ENCODE data around the gene DTNBP1. TPM values are rescaled to one million over a fixed set of nuclear protein-coding genes. Genes with fewer than 3 reads are reported as not detected.

The DTNBP1 gene
- total and polyA plus RNA-seq, 2 of the 4 experiments (the other 2 are of a cell fraction), result 4.8 to 18.7 TPM

DNA sequence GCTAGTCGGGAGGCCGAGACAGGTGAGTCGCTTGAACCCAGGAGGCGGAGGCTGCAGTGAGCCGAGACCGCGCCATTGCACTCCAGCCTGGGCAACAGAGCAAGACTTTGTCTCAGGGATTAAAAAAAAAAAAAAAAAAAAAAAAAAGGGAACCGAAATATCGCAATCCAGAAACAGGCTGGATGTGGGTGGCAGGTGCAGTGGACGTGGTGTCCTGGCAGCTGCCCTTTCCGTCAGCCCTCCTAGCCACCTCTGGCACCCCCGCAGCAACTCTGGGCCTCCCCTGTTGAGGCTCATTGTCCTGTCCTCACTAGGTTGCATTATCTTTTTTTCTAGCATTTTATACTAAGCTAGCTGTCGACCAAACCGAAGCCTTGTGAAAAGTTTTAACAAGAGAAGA is 113.5 kb downstream of the DTNBP1 start:
- H3K36me3 ChIP-seq (ENCODE audit: control insufficient read depth, insufficient read depth, low read length), result no peaks in the 10 kb centered on the region
- H3K14ac ChIP-seq (replicated peaks; ENCODE audit: low read depth, low read length), result no peak overlapping the region
- ATAC-seq (ENCODE audit: low read depth), result no peak
- intact Hi-C loops (cut with micrococcal nuclease) (no loop called here), in situ Hi-C loops (cut with MboI; ENCODE audit: low sequenced_read_pairs) (no loop called here), dilution Hi-C loops (cut with HindIII; ENCODE audit: low sequenced_read_pairs, unreplicated experiment) (no loop called here)
- H2AFZ ChIP-seq (replicated peaks; ENCODE audit: low read length, poor library complexity), result no peak overlapping the region
- no peak overlapping the region for H2BK120ac ChIP-seq (ENCODE audit: low read depth, low read length)
- H2AK5ac ChIP-seq (ENCODE audit: low read depth, low read length), result no peak overlapping the region
- no peak overlapping the region for H3K4me2 ChIP-seq (ENCODE audit: low read depth, low read length)
- H3K79me1 ChIP-seq (ENCODE audit: low read depth in 1 of 2, low read length in 2 of 2), result peaks cover 0 to 9% of the 10 kb centered on the region in 2 experiments; a peak in 2 of 4 replicates
- no peak overlapping the region for H2BK5ac ChIP-seq (ENCODE audit: low read depth, low read length, poor library complexity, severe bottlenecking)
- WGBS, 2 experiments (ENCODE audit: extremely low coverage in 2 of 2, insufficient read length in 1 of 2), result 100% methylated on average over 4 of the region's 14 CpGs; no CpG with 5 or more reads in 1 of the 2 experiments
- peaks cover 9% of the 10 kb centered on the region; the same call in 1 of the 2 replicates for H3K9me1 ChIP-seq (ENCODE audit: insufficient read depth, low read length)
- H3K9ac ChIP-seq (ENCODE audit: low read depth, low read length), result no peak overlapping the region
- H4K8ac ChIP-seq (ENCODE audit: low read depth in 2 of 2, low read length in 2 of 2), result no peak overlapping the region
- no peak for DNase-seq
- no peak overlapping the region for H2BK15ac ChIP-seq (ENCODE audit: low read depth, low read length)
- H4K20me1 ChIP-seq (ENCODE audit: insufficient read depth, low read length), result no peaks in the 10 kb centered on the region; the same call in 1 of the 2 replicates
- no peak overlapping the region for H4K91ac ChIP-seq (ENCODE audit: insufficient read depth, low read depth, low read length)
- no peak overlapping the region for H3K18ac ChIP-seq (ENCODE audit: low read depth, low read length)
- H3K4me3 ChIP-seq (ENCODE audit: insufficient read depth, low read depth, low read length), result no peak overlapping the region
- ChIA-PET POLR2A (ENCODE audit: unreplicated experiment) (no interaction called here), CTCF (no interaction called here)
- no TSS peak for BruUV-seq (replicated peaks)
- H3K4me1 ChIP-seq (ENCODE audit: control insufficient read depth, insufficient read depth, low read length), result peaks cover 6% of the 10 kb centered on the region
- TF ChIP-seq CEBPB (IDR thresholded peaks at IDR 0.05; ENCODE audit: low read depth, low read length) (no peak), POLR2A (IDR thresholded peaks at IDR 0.05; ENCODE audit: low read depth, low read length) (no peak), MXI1 (IDR thresholded peaks at IDR 0.05; ENCODE audit: borderline replicate concordance, low read depth, low read length) (no peak), MAZ (IDR thresholded peaks at IDR 0.05; ENCODE audit: borderline replicate concordance, low read depth, low read length) (no peak), RCOR1 (IDR thresholded peaks at IDR 0.05; ENCODE audit: insufficient replicate concordance, low read length) (no peak)
- TF ChIP-seq, protein P1, sequence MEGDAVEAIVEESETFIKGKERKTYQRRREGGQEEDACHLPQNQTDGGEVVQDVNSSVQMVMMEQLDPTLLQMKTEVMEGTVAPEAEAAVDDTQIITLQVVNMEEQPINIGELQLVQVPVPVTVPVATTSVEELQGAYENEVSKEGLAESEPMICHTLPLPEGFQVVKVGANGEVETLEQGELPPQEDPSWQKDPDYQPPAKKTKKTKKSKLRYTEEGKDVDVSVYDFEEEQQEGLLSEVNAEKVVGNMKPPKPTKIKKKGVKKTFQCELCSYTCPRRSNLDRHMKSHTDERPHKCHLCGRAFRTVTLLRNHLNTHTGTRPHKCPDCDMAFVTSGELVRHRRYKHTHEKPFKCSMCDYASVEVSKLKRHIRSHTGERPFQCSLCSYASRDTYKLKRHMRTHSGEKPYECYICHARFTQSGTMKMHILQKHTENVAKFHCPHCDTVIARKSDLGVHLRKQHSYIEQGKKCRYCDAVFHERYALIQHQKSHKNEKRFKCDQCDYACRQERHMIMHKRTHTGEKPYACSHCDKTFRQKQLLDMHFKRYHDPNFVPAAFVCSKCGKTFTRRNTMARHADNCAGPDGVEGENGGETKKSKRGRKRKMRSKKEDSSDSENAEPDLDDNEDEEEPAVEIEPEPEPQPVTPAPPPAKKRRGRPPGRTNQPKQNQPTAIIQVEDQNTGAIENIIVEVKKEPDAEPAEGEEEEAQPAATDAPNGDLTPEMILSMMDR (conservative IDR thresholded peaks at IDR 0.05; ENCODE audit: low read depth, low read length), result no peak
- no peak overlapping the region for H3K23ac ChIP-seq (ENCODE audit: low read depth, low read length)
- H4K5ac ChIP-seq (ENCODE audit: low read depth, low read length), result no peak overlapping the region
- no peak overlapping the region for H2AK9ac ChIP-seq (replicated peaks; ENCODE audit: low read depth, low read length, poor library complexity)
- no peak overlapping the region for H3K56ac ChIP-seq (ENCODE audit: extremely low read depth, insufficient read depth, low read length)
- H3K27ac ChIP-seq (ENCODE audit: insufficient read depth, low read length), result no peak overlapping the region
- H2BK20ac ChIP-seq (ENCODE audit: low read depth, low read length), result no peak overlapping the region
- H3K27me3 ChIP-seq (ENCODE audit: control insufficient read depth, insufficient read depth, low read length), result no peaks in the 10 kb centered on the region
- no peaks in the 10 kb centered on the region for H3K9me3 ChIP-seq (ENCODE audit: control insufficient read depth, insufficient read depth, low read length)
- H3K4ac ChIP-seq (ENCODE audit: low read depth, low read length), result no peak overlapping the region
